CD14-positive monocyte (primary cell): ENCODE measurements around the gene LAMC3. TPM values are rescaled to one million over a fixed set of nuclear protein-coding genes. Genes with fewer than 3 reads are reported as not detected.

Experiments
- DNase-seq, 3 donors: peaks; one replicate each; pipeline ENCODE4 v3.0.0-alpha.2; 2011 to 2022
- H2AFZ ChIP-seq: 2 replicates; pipeline ENCODE4 v1.6.0; 2012; ENCODE audit warnings: mild to moderate bottlenecking, low read depth, low read length, inconsistent platforms; ENCODE audit not compliant: insufficient read depth, poor library complexity, severe bottlenecking
- H3K27ac ChIP-seq, 2 donors: 1 replicate in 1 of 2; 2 replicates in 1 of 2; pipeline ENCODE4 v1.5.1; 2012 to 2013; ENCODE audit warnings: low read length in 2 of 2, control low read depth in 1 of 2, inconsistent platforms in 1 of 2, low read depth in 1 of 2, mild to moderate bottlenecking in 1 of 2
- H3K27me3 ChIP-seq, 2 donors: one replicate each; pipeline versions ENCODE4 v1.6.0 to v1.6.1; 2011 to 2013; ENCODE audit warnings: low read length in 2 of 2; ENCODE audit not compliant: control insufficient read depth in 2 of 2, insufficient read depth in 2 of 2
- H3K36me3 ChIP-seq, 2 donors: replicated peaks in 1 of 2; 1 replicate in 1 of 2; 2 replicates in 1 of 2; pipeline versions ENCODE4 v1.5.1 to v1.6.1; 2012 to 2013; ENCODE audit warnings: low read length in 2 of 2, control low read depth in 1 of 2, inconsistent platforms in 1 of 2, mild to moderate bottlenecking in 1 of 2; ENCODE audit not compliant: insufficient read depth in 2 of 2, control insufficient read depth in 1 of 2
- H3K4me1 ChIP-seq, 2 donors: 1 replicate in 1 of 2; 2 replicates in 1 of 2; pipeline versions ENCODE4 v1.5.1 to v1.6.1; 2012 to 2013; ENCODE audit warnings: low read length in 2 of 2, control low read depth in 1 of 2, inconsistent platforms in 1 of 2, mild to moderate bottlenecking in 1 of 2, moderate library complexity in 1 of 2; ENCODE audit not compliant: insufficient read depth in 2 of 2, control insufficient read depth in 1 of 2
- H3K4me2 ChIP-seq: replicated peaks from 2 replicates; pipeline ENCODE3; 2012; ENCODE audit warnings: low read length, moderate library complexity, mild to moderate bottlenecking; ENCODE audit not compliant: poor library complexity, severe bottlenecking; ENCODE audit errors: extremely low read depth
- H3K4me3 ChIP-seq, 3 experiments: fragments of 200-600 bp in 1 of 3; sonication (generic) in 1 of 3; replicated peaks in 1 of 3; 1 replicate in 2 of 3; 2 replicates in 1 of 3; pipeline ENCODE4 v1.5.1; 2011 to 2013; ENCODE audit warnings: low read length in 3 of 3, mild to moderate bottlenecking in 3 of 3, control low read depth in 2 of 3, low read depth in 2 of 3, inconsistent platforms in 1 of 3, moderate library complexity in 1 of 3
- H3K79me2 ChIP-seq: 2 replicates; pipeline ENCODE4 v1.6.0; 2012; ENCODE audit warnings: mild to moderate bottlenecking, control low read depth, inconsistent platforms, low read length, moderate library complexity; ENCODE audit not compliant: insufficient read depth
- H3K9ac ChIP-seq: 2 replicates; pipeline ENCODE4 v1.6.0; 2017; ENCODE audit warnings: low read length, mild to moderate bottlenecking; ENCODE audit not compliant: insufficient read depth, poor library complexity, severe bottlenecking
- H3K9me3 ChIP-seq, 2 donors: replicated peaks in 1 of 2; 1 replicate in 1 of 2; 2 replicates in 1 of 2; pipeline versions ENCODE4 v1.5.1 to v1.6.1; 2012 to 2013; ENCODE audit warnings: low read length in 2 of 2, control low read depth in 1 of 2; ENCODE audit not compliant: control insufficient read depth in 1 of 2, insufficient read depth in 1 of 2
- H4K20me1 ChIP-seq: 2 replicates; pipeline ENCODE4 v1.6.0; 2012; ENCODE audit warnings: mild to moderate bottlenecking, low read length, control low read depth, moderate library complexity; ENCODE audit not compliant: insufficient read depth
- H3K27ac Mint-ChIP-seq, 7 donors: one replicate each; pipeline ENCODE4 v1.8.0; 2020; ENCODE audit warnings: mild to moderate bottlenecking in 7 of 7, mixed read lengths in 7 of 7, moderate library complexity in 6 of 7, inconsistent platforms in 2 of 7
- H3K27me3 Mint-ChIP-seq, 3 donors: one replicate each; pipeline ENCODE4 v1.8.0; 2021 to 2022; ENCODE audit warnings: low read depth in 3 of 3, mild to moderate bottlenecking in 3 of 3, mixed read lengths in 3 of 3, moderate library complexity in 3 of 3, inconsistent platforms in 1 of 3
- H3K36me3 Mint-ChIP-seq, 2 donors: one replicate each; pipeline ENCODE4 v1.8.0; 2020; ENCODE audit warnings: mixed read lengths in 2 of 2, inconsistent platforms in 1 of 2, mild to moderate bottlenecking in 1 of 2
- H3K4me1 Mint-ChIP-seq: one replicate; pipeline ENCODE4 v1.8.0; 2020; ENCODE audit warnings: mild to moderate bottlenecking, mixed read lengths
- H3K4me3 Mint-ChIP-seq, 2 donors: one replicate each; pipeline ENCODE4 v1.8.0; 2020; ENCODE audit warnings: mild to moderate bottlenecking in 2 of 2, mixed read lengths in 2 of 2, moderate library complexity in 1 of 2
- H3K9me3 Mint-ChIP-seq, 7 donors: one replicate each; pipeline ENCODE4 v1.8.0; 2020 to 2022; ENCODE audit warnings: mixed read lengths in 7 of 7, mild to moderate bottlenecking in 6 of 7, moderate library complexity in 6 of 7, inconsistent platforms in 2 of 7
- WGBS: methylation state at CpG from one replicate; pipeline ENCODE4 v1.1.5; 2013; ENCODE audit warnings: missing lambda C conversion rate; ENCODE audit not compliant: insufficient coverage; 5-methylcytosine and 5-hydroxymethylcytosine counted together
- intact Hi-C, 2 donors: fragments of 100-400 bp; cut with micrococcal nuclease; formaldehyde crosslinking; loops; one replicate each; pipeline versions ENCODE4 v1.15.0 to v1.15.1; 2023
- polyA plus RNA-seq, 3 donors: library from polyadenylated mRNA; depleted of rRNA in 1 of 3; unstranded in 2 of 3; stranded (reverse) in 1 of 3; fragments of 300-500 nt in 2 of 3; fragments of >200 nt in 1 of 3; fragmentation: Illumina TruSeq in 2 of 3; gene quantifications; 1 replicate in 2 of 3; 2 replicates in 1 of 3; pipeline ENCODE4 v1.2.3, GENCODE V29; 2012 to 2021
- TF ChIP-seq, protein P1 (sequence below): fragments of 200-600 bp; IDR thresholded peaks from one replicate; pipeline ENCODE4 v1.8.0; 2022; ENCODE audit warnings: antibody characterized with exemption, mild to moderate bottlenecking

Gene LAMC3
- polyA plus RNA-seq, 3 donors, result 0.19 TPM; not detected in 2

DNA sequence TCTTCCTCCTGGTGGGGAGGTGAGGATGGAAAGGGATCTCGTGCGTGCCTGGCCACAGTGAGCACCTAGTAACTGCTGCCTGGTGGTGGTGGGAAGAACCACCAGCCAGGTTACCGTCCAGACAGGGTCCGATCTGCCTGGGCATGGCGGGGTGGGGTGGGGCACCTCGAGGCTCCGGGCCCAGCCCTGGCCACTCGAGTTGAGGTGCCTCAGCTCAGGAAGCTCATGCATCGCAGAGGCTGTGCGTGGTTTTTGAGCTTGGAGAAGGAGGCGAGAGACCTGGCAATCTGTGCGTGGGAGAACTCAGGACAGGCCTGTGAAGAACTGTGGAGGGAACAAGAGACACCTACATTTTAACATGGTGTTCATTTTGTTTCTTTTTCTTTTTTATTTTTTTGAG lies 38.9 kb upstream of the LAMC3 start:
- peaks cover 0 to 5% of the 10 kb centered on the region in 2 donors for H3K4me1 ChIP-seq
- WGBS, result 88% methylated on average over 2 of the region's 12 CpGs
- intact Hi-C loops, result no loop called here
- H4K20me1 ChIP-seq, result no peaks in the 10 kb centered on the region
- H3K27ac ChIP-seq, result no peak overlapping the region
- peaks cover 0 to 2% (median 0%) of the 10 kb centered on the region in 7 donors for H3K9me3 Mint-ChIP-seq
- H3K4me2 ChIP-seq, result no peak overlapping the region
- peaks cover 4 to 14% (median 8%) of the 10 kb centered on the region in 3 donors for H3K27me3 Mint-ChIP-seq
- H3K79me2 ChIP-seq, result no peaks in the 10 kb centered on the region
- no peaks in the 10 kb centered on the region for H3K27me3 ChIP-seq
- H3K9me3 ChIP-seq, result no peaks in the 10 kb centered on the region
- no peak overlapping the region for H3K27ac Mint-ChIP-seq
- no peaks in the 10 kb centered on the region for H3K36me3 Mint-ChIP-seq
- H3K4me3 ChIP-seq, result no peak overlapping the region
- H3K4me1 Mint-ChIP-seq, result peaks cover 10% of the 10 kb centered on the region
- no peak for DNase-seq
- H3K4me3 Mint-ChIP-seq, result no peak overlapping the region
- TF ChIP-seq, protein P1, sequence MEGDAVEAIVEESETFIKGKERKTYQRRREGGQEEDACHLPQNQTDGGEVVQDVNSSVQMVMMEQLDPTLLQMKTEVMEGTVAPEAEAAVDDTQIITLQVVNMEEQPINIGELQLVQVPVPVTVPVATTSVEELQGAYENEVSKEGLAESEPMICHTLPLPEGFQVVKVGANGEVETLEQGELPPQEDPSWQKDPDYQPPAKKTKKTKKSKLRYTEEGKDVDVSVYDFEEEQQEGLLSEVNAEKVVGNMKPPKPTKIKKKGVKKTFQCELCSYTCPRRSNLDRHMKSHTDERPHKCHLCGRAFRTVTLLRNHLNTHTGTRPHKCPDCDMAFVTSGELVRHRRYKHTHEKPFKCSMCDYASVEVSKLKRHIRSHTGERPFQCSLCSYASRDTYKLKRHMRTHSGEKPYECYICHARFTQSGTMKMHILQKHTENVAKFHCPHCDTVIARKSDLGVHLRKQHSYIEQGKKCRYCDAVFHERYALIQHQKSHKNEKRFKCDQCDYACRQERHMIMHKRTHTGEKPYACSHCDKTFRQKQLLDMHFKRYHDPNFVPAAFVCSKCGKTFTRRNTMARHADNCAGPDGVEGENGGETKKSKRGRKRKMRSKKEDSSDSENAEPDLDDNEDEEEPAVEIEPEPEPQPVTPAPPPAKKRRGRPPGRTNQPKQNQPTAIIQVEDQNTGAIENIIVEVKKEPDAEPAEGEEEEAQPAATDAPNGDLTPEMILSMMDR, result no peak
- H2AFZ ChIP-seq, result no peak overlapping the region
- no peaks in the 10 kb centered on the region for H3K36me3 ChIP-seq
- H3K9ac ChIP-seq, result no peak overlapping the region

- Histone ChIP-seq H3K27me3 (no peaks in the 10 kb centered on the region), H3K27ac (no peak overlapping the region), H3K9ac (no peak overlapping the region), H3K79me2 (no peaks in the 10 kb centered on the region), H3K36me3 (no peaks in the 10 kb centered on the region), H3K4me2 (no peak overlapping the region), H4K20me1 (no peaks in the 10 kb centered on the region), H3K4me3 (no peak overlapping the region), H3K9me3 (no peaks in the 10 kb centered on the region), H3K4me1 (peaks cover 0 to 5% of the 10 kb centered on the region in 2 donors), H2AFZ (no peak overlapping the region)
- DNase-seq, result no peak
- Mint-ChIP-seq H3K4me3 (no peak overlapping the region), H3K36me3 (no peaks in the 10 kb centered on the region), H3K27me3 (peaks cover 4 to 14% (median 6%) of the 10 kb centered on the region in 3 donors), H3K27ac (no peak overlapping the region), H3K4me1 (peaks cover 8% of the 10 kb centered on the region), H3K9me3 (peaks cover 0 to 2% (median 0%) of the 10 kb centered on the region in 7 donors)
- intact Hi-C loops, result no loop called here
- TF ChIP-seq, protein P1, result no peak
- WGBS, result 100% methylated on average over 1 of the region's 3 CpGs
Observed at GRCh38 chr9:130970855-130971254, 38.1 kb upstream of the LAMC3 start.
